ENCODE measurements around the gene IGFL4. TPM values are rescaled to one million over a fixed set of nuclear protein-coding genes. Genes with fewer than 3 reads are reported as not detected.
A peak's percentile ranks its signal among the peaks of the same experiment; 100 is the strongest.

The IGFL4 gene
- total and polyA plus RNA-seq, 2 of the 8 experiments (the other 6 are each of a cell fraction or from before 2014, with no cell fraction given): 0.05 to 0.11 TPM

DNA sequence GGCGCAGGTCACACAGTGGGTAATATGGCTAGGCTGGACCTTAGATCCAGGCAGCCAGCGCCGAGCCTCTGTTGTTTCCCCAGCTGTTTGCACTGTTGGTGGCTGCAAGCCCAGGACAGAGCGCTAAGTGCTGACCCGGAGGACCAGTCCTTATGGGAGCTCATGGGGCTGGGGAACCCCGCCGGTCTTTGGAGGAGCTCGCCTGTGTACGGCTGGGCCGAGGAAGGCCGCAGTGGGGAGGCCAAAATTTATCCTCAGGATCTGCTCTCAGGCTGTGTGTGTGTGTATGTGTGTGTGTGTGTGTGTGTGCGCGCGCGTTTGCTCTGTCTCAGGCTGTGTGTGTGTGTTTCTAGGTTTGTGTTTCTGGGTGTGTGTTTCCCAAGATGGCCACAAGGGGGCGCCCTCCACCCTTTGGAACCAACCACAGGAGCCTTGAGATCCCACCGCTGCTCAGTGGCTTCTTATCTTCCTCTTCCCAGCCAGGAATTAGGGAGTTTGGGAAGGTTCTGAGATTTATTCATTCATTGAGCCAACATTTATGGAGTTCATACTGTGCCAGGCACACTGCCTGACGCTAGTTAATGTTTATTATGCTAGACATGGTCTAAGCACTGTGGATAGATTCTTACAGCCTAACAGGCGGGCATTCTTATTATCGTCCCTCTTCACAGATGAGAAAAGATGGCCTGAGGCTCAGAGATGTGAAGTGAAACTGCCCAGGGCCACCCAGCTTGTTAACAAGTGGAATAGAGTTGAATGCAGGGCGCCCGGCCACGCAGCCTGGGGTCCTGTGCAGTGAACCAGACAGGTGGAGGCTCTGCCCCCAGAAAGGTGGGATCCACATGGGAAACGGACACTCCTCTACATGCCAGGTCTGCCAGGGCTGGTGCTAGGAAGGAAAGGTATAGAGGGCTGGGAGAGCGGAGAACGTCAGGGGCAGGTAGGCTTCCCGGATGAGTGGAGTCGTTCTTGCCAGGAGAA lies 31.0 kb downstream of the IGFL4 start (continued):
- TF ChIP-seq KDM1A (IDR thresholded peaks at IDR 0.05; ENCODE audit: borderline replicate concordance, low read length) (0 out of 2 replicates have a peak, but pooled peaks have one; percentile 10), GABPA (IDR thresholded peaks at IDR 0.05; ENCODE audit: borderline replicate concordance, insufficient read depth, low read length) (no peak), FOSL1 (IDR thresholded peaks at IDR 0.05; ENCODE audit: insufficient read depth, low read depth, low read length) (0 out of 2 replicates have a peak, but pooled peaks have one; percentile 52), YY1 (IDR thresholded peaks at IDR 0.05; ENCODE audit: low read depth, low read length) (0 out of 2 replicates have a peak, but pooled peaks have one; percentile 22)
